Heart left ventricle (tissue), 16 donors: Measurements from ENCODE around the gene LRRC53. TPM values are rescaled to one million over a fixed set of nuclear protein-coding genes. Genes with fewer than 3 reads are reported as not detected.

ENCODE experiments used
- ATAC-seq, 4 donors: fragments of 200-7000 bp; cut with Tn5 transposase; one replicate each; pipeline ENCODE4 v1.9.1; 2020 to 2022; ENCODE audit warnings: moderate library complexity in 4 of 4, mild to moderate bottlenecking in 3 of 4, moderate number of reproducible peaks in 1 of 4
- DNase-seq, 5 donors: peaks; one replicate each; pipeline ENCODE4 v3.0.0-alpha.2; 2020
- H3K27ac ChIP-seq, 12 donors: fragments of 200-600 bp; sonication (generic) in 4 of 12; one replicate each; pipeline versions ENCODE4 v1.5.0 to v1.8.0; 2016 to 2022; ENCODE audit warnings: mild to moderate bottlenecking in 2 of 12
- H3K27me3 ChIP-seq, 9 donors: fragments of 200-600 bp; sonication (generic) in 2 of 9; one replicate each; pipeline versions ENCODE4 v1.5.1 to v1.8.0; 2016 to 2022; ENCODE audit warnings: mild to moderate bottlenecking in 3 of 9
- H3K36me3 ChIP-seq, 9 donors: fragments of 200-600 bp; sonication (generic) in 2 of 9; one replicate each; pipeline versions ENCODE4 v1.5.0 to v1.8.0; 2018 to 2022; ENCODE audit warnings: mild to moderate bottlenecking in 2 of 9
- H3K4me1 ChIP-seq, 12 donors: fragments of 200-600 bp; sonication (generic) in 4 of 12; one replicate each; pipeline versions ENCODE4 v1.5.0 to v1.8.0; 2016 to 2022; ENCODE audit warnings: mild to moderate bottlenecking in 3 of 12
- H3K4me3 ChIP-seq, 12 donors: fragments of 200-600 bp; sonication (generic) in 4 of 12; one replicate each; pipeline versions ENCODE4 v1.5.0 to v1.8.0; 2017 to 2022; ENCODE audit warnings: mild to moderate bottlenecking in 9 of 12, moderate library complexity in 4 of 12
- H3K9me3 ChIP-seq, 12 donors: fragments of 200-600 bp; sonication (generic) in 4 of 12; one replicate each; pipeline versions ENCODE4 v1.5.0 to v1.8.0; 2016 to 2022; ENCODE audit warnings: mild to moderate bottlenecking in 1 of 12
- POLR2A ChIP-seq, 2 donors: fragments of 450-650 bp; IDR thresholded peaks; one replicate each; pipeline ENCODE4 v1.6.1; 2017; ENCODE audit warnings: antibody characterized with exemption in 2 of 2, mild to moderate bottlenecking in 2 of 2, moderate library complexity in 2 of 2
- WGBS, 4 donors: extraction: QIAGEN DNeasy Blood & Tissue Kit in 2 of 4; methylation state at CpG; one replicate each; pipeline versions ENCODE4 v1.1.5 to v1.1.7; 2013 to 2018; 5-methylcytosine and 5-hydroxymethylcytosine counted together
- intact Hi-C, 10 donors: fragments of 100-400 bp; cut with DNase I; formaldehyde crosslinking; loops; one replicate each; pipeline versions ENCODE4 v1.11.1 to v1.14.2; 2022
- polyA plus RNA-seq, 2 donors: library from polyadenylated mRNA; stranded (reverse); fragments of 200-250 nt; gene quantifications; one replicate each; pipeline ENCODE4 v1.2.3, GENCODE V29; 2013
- total RNA-seq, 9 donors: library from RNA; depleted of rRNA in 2 of 9; stranded (reverse); fragments of >200 nt in 2 of 9; fragmentation: NEBNext Ultra II Directional in 3 of 9; extraction: Animal tissue kit (Norgen Biotek cat#: 25700) in 3 of 9; gene quantifications; one replicate each; pipeline versions ENCODE4 v1.1.0 to v1.2.4, GENCODE V29; 2016 to 2023
- TF ChIP-seq, protein P1 (sequence below), 12 donors: fragments of 200-600 bp; sonication (generic) in 4 of 12; IDR thresholded peaks; one replicate each; pipeline versions ENCODE4 v1.5.0 to v1.8.0; 2018 to 2022; ENCODE audit warnings: antibody characterized with exemption in 12 of 12, mild to moderate bottlenecking in 5 of 12
- donor health status: ischemic (EF 13 %, LVEDD 7.1; RV severe dilation, severe dysfunction).
- donor health status: healthy with polysubstance abuse.
- donor health status: DM: no; HTN: yes; CAD: no.
- donor health status: DM: no; HTN: no; CAD: no.
- donor health status: ischemic (EF 25% LVEDD 6.9; RV normal size, moderate dysfunction).
- donor health status: ischemic (EF 25% LVEDD 5.7; RV mildly dilated, moderate dysfunction).
- donor health status: healthy.
- donor health status: DM: yes; HTN: yes; CAD: no.
- donor health status: ischemic (EF 35%, LVEDD 5.7; RV mildly dilated, moderate dysfunction).
- donor health status: nonischemic (EF 11% LVEDD 7.7; RV severe dilation, severe dysfunction).
- donor health status: DM: yes; HTN: yes; CAD: no.
- donor health status: PGD.
- donor health status: ischemic (EF 29% LVEDD 5.4; RV normal size, mild dysfunction).
- donor health status: nonischemic (EF 23%, LVEDD 6.1; RV moderate dilation, normal function).

The LRRC53 gene
- total and polyA plus RNA-seq, 11 donors = 0.04 to 0.09 (median 0.06) TPM; not detected in 8

DNA sequence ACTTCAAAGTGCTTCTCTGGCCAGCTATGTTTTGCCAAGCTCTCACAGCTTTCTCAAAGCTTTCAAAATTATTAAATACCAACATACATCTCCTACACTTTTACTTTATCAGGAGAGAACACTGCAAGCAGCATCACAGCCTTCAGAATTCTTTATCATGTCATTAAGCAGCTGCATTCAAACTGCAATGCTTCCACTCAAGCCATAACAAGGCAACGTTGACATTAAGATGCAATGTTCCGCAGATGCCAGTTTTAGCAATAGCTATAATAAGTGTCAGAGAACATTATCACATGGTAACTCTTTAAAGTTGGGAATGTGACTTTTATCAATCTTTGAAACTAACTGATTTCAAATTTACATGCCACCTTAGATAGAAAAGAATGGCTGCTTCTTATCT lies 91.9 kb downstream of the LRRC53 start:
- 29 to 44% (median 35%) methylated on average over 2 of the region's 2 CpGs for WGBS, 4 donors
- Histone ChIP-seq H3K9me3 (no peaks in the 10 kb centered on the region), H3K36me3 (peaks cover 0 to 2% (median 0%) of the 10 kb centered on the region in 9 donors), H3K4me3 (no peak overlapping the region), H3K27me3 (no peaks in the 10 kb centered on the region), H3K27ac (peak overlapping the region in 10 of 12 donors; percentile 3 to 69 (median 27)), H3K4me1 (peaks cover 0 to 33% (median 4%) of the 10 kb centered on the region in 12 donors)
- ATAC-seq (peak in 3 of 4 donors; percentile 26 to 43 (median 37)), DNase-seq (no peak)
- TF ChIP-seq POLR2A (IDR thresholded peaks at IDR 0.05) = no peak
- TF ChIP-seq, protein P1, sequence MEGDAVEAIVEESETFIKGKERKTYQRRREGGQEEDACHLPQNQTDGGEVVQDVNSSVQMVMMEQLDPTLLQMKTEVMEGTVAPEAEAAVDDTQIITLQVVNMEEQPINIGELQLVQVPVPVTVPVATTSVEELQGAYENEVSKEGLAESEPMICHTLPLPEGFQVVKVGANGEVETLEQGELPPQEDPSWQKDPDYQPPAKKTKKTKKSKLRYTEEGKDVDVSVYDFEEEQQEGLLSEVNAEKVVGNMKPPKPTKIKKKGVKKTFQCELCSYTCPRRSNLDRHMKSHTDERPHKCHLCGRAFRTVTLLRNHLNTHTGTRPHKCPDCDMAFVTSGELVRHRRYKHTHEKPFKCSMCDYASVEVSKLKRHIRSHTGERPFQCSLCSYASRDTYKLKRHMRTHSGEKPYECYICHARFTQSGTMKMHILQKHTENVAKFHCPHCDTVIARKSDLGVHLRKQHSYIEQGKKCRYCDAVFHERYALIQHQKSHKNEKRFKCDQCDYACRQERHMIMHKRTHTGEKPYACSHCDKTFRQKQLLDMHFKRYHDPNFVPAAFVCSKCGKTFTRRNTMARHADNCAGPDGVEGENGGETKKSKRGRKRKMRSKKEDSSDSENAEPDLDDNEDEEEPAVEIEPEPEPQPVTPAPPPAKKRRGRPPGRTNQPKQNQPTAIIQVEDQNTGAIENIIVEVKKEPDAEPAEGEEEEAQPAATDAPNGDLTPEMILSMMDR (IDR thresholded peaks at IDR 0.05) = no peak
- intact Hi-C loops = no loop called here

Other genes with a start within 250 kb of the LRRC53 start
- gene ERICH3, start 161.2 kb upstream of the LRRC53 start, total RNA-seq = under 1 TPM in 1 of 9 donors, not detected in 8; 0.21 TPM
- gene ERICH3, start 161.2 kb upstream of the LRRC53 start, polyA plus RNA-seq = under 1 TPM; 0.03 to 0.08 TPM
- 10 to 100 TPM; 23.0 to 54.1 (median 42.7) TPM for gene CRYZ, start 220.4 kb upstream of the LRRC53 start, total RNA-seq
- gene CRYZ, start 220.4 kb upstream of the LRRC53 start, polyA plus RNA-seq = 10 to 100 TPM; 12.7 to 27.0 TPM
- 10 to 100 TPM; 10.6 to 28.1 (median 19.1) TPM for gene TYW3, start 220.5 kb upstream of the LRRC53 start, total RNA-seq
- gene TYW3, start 220.5 kb upstream of the LRRC53 start, polyA plus RNA-seq = 10 to 100 TPM; 14.8 to 22.7 TPM